Transverse colon (tissue), 4 donors: ENCODE data around the gene CLIC2. TPM values are rescaled to one million over a fixed set of nuclear protein-coding genes. Genes with fewer than 3 reads are reported as not detected.

ENCODE experiments used
- DNase-seq: peaks from one replicate; pipeline ENCODE4 v3.0.0-alpha.2; 2019
- H3K27ac ChIP-seq, 4 donors: fragments of 200-600 bp; sonication (generic); 2 replicates each; pipeline ENCODE4 v1.5.1; 2016 to 2018; ENCODE audit warnings: inconsistent platforms in 4 of 4
- H3K27me3 ChIP-seq: fragments of 200-600 bp; sonication (generic); 2 replicates; pipeline ENCODE4 v1.5.1; 2017; ENCODE audit warnings: inconsistent platforms
- H3K36me3 ChIP-seq, 4 donors: fragments of 200-600 bp; sonication (generic); 2 replicates each; pipeline ENCODE4 v1.5.1; 2017 to 2019; ENCODE audit warnings: inconsistent platforms in 4 of 4
- H3K4me1 ChIP-seq, 4 donors: fragments of 200-600 bp; sonication (generic); 2 replicates each; pipeline ENCODE4 v1.5.1; 2017 to 2020; ENCODE audit warnings: inconsistent platforms in 4 of 4
- H3K4me3 ChIP-seq, 4 donors: fragments of 200-600 bp; sonication (generic); 1 replicate in 1 of 4; 2 replicates in 3 of 4; pipeline versions ENCODE4 v1.5.1 to v1.6.1; 2017 to 2019; ENCODE audit warnings: inconsistent platforms in 4 of 4
- H3K9me3 ChIP-seq, 2 donors: fragments of 200-600 bp; sonication (generic); 2 replicates each; pipeline ENCODE4 v1.5.1; 2017 to 2019; ENCODE audit warnings: inconsistent platforms in 2 of 2
- CTCF ChIP-seq, 5 experiments: fragments of 200-600 bp in 3 of 5; fragments of 450-650 bp in 2 of 5; sonication (generic) in 3 of 5; IDR thresholded peaks; 1 replicate in 2 of 5; 2 replicates in 3 of 5; pipeline ENCODE4 v1.5.1; 2016 to 2017; ENCODE audit warnings: antibody characterized with exemption in 5 of 5, inconsistent platforms in 3 of 5, mild to moderate bottlenecking in 2 of 5, moderate library complexity in 1 of 5
- EP300 ChIP-seq: sonication (generic); formaldehyde crosslinking; IDR thresholded peaks from one replicate; pipeline ENCODE4 v1.6.1; 2017; ENCODE audit warnings: antibody characterized with exemption, low read depth
- POLR2A ChIP-seq: fragments of 450-650 bp; IDR thresholded peaks from one replicate; pipeline ENCODE4 v1.6.1; 2016; ENCODE audit warnings: antibody characterized with exemption, mild to moderate bottlenecking, moderate library complexity
- POLR2AphosphoS5 ChIP-seq, 3 donors: sonication (generic); formaldehyde crosslinking; IDR thresholded peaks; one replicate each; pipeline ENCODE4 v1.6.1; 2016; ENCODE audit warnings: antibody characterized with exemption in 3 of 3
- in situ Hi-C, 4 donors: fragments of 200-750 bp; cut with MboI; loops; one replicate each; pipeline versions ENCODE4 v1.15.0 to v1.15.1; 2017; ENCODE audit warnings: low sequenced_read_pairs in 3 of 4, low pct_ligation_motif_present in 1 of 4, low pct_unique_long_range_greater_than_20kb in 1 of 4
- intact Hi-C: fragments of 100-400 bp; cut with DNase I; formaldehyde crosslinking; loops from one replicate; pipeline ENCODE4 v1.15.1; 2023; ENCODE audit warnings: low total_unique reads
- small RNA-seq, 4 donors: library from RNA; depleted of rRNA; stranded (forward); fragments of <200 nt; gene quantifications; one replicate each; pipeline ENCODE3, GENCODE V24; 2016
- total RNA-seq, 4 donors: library from RNA; depleted of rRNA; stranded (reverse); fragments of >200 nt; gene quantifications; one replicate each; pipeline ENCODE4 v1.1.0, GENCODE V29; 2016

The CLIC2 gene
- total RNA-seq, 4 donors from 2014 or later: 0.20 to 7.8 (median 2.1) TPM

DNA sequence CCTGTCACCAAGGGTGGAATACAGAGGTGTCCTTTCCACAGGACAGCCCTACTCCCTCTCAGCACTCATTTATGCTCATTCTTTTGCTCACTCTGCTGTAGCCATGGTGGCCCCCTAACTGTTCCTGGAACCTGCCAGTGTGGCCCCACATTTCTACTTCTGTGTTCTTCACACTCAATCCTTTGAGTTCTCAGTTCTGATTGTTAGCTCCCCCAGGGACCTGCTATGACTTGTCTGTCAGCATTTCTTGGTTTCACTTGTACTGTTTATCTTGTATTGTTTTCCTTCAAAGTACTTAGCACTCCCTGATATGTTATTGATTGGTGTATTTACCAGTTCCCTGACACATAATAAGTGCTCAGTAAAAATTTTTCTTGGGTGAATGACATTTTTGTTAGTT, 103.3 kb downstream of the CLIC2 start:
- Histone ChIP-seq H3K4me3 (no peak overlapping the region), H3K27me3 (no peaks in the 10 kb centered on the region), H3K9me3 (no peaks in the 10 kb centered on the region), H3K36me3 (no peaks in the 10 kb centered on the region), H3K27ac (no peak overlapping the region), H3K4me1 (no peaks in the 10 kb centered on the region)
- no peak for TF ChIP-seq POLR2A
- TF ChIP-seq EP300: no peak
- TF ChIP-seq CTCF (IDR thresholded peaks at IDR 0.05): no peak
- no peak for TF ChIP-seq POLR2AphosphoS5 (IDR thresholded peaks at IDR 0.05)
- in situ Hi-C loops (no loop called here), intact Hi-C loops (no loop called here)
- DNase-seq: no peak

Small RNA genes within 50 kb of the gene (small RNA-seq; reads per million reads assigned to genes)
- gene AC234781.4 (0 reads per million in 4 donors), gene MIR1184-2 (0 reads per million in 4 donors)

Other genes with a start within 250 kb of the CLIC2 start
- 10 to 100 TPM in 3 of 4 donors, 1 to 10 TPM in 1; 6.0 to 24.5 (median 22.3) TPM for gene VBP1, start 118.2 kb downstream of the CLIC2 start, total RNA-seq
- gene RAB39B, start 70.1 kb downstream of the CLIC2 start, total RNA-seq: 1 to 10 TPM in 1 of 4 donors, under 1 TPM in 1, not detected in 2; 0.41 to 1.4 TPM
- gene F8A2, start 47.5 kb upstream of the CLIC2 start, total RNA-seq: 10 to 100 TPM in 1 of 4 donors, 1 to 10 TPM in 1, not detected in 2; 2.1 to 90.8 TPM
- 10 to 100 TPM in 3 of 4 donors, not detected in 1; 15.2 to 40.8 (median 27.0) TPM for gene F8A3, start 124.0 kb upstream of the CLIC2 start, total RNA-seq